ENCODE results near the gene THY1. TPM values are rescaled to one million over a fixed set of nuclear protein-coding genes. Genes with fewer than 3 reads are reported as not detected.

Gene THY1
- total RNA-seq, 1 experiment from 2014 or later = 1.1 TPM

- no peaks in the 10 kb centered on the region for H3K27me3 ChIP-seq (ENCODE audit: insufficient read depth, low read length)
- no TSS peak for BruUV-seq (replicated peaks)
- DNase-seq (ENCODE audit: low read depth, low spot score) (no peak), ATAC-seq (no peak)
- H3K9me3 ChIP-seq (ENCODE audit: control insufficient read depth in 1 of 2, insufficient read depth in 1 of 2, low read depth in 1 of 2, low read length in 2 of 2) = no peaks in the 10 kb centered on the region
- no peaks in the 10 kb centered on the region for H4K20me1 ChIP-seq (ENCODE audit: insufficient read depth)
- H3K4me1 ChIP-seq (ENCODE audit: control insufficient read depth in 1 of 2, insufficient read depth in 2 of 2, low read length in 2 of 2) = no peaks in the 10 kb centered on the region
- TF ChIP-seq SP1 (IDR thresholded peaks at IDR 0.05; ENCODE audit: low read depth) = no peak
- ChIA-PET RAD21 (ENCODE audit: low non-redundant PET in 1 of 2, low total read pairs in 2 of 2, uncharacterized antibody in 2 of 2, unreplicated experiment in 2 of 2) (no interaction called here), POLR2A (no interaction called here), CTCF (no interaction called here)
- H3K9me2 ChIP-seq (ENCODE audit: insufficient read depth) = no peaks in the 10 kb centered on the region
- no peak overlapping the region for H3K4me3 ChIP-seq (replicated peaks in 1 of 2; ENCODE audit: low read depth in 1 of 2, low read length in 2 of 2)
- no peak overlapping the region for H2AFZ ChIP-seq (ENCODE audit: low read depth, low read length, poor library complexity, severe bottlenecking)
- H3K79me2 ChIP-seq (ENCODE audit: insufficient read depth, low read length) = no peaks in the 10 kb centered on the region
- intact Hi-C loops (cut with micrococcal nuclease) = no loop called here
- H3K9ac ChIP-seq (ENCODE audit: low read length) = no peak overlapping the region
- H3K4me2 ChIP-seq (ENCODE audit: low read length) = no peak overlapping the region
- H3K36me3 ChIP-seq (ENCODE audit: control insufficient read depth in 1 of 2, insufficient read depth in 2 of 2, low read length in 2 of 2) = no peaks in the 10 kb centered on the region
- no peak overlapping the region for H3K27ac ChIP-seq (ENCODE audit: low read depth, low read length)
Measured at GRCh38 chr11:119446434-119446833, 23.5 kb upstream of the THY1 start.

- no peaks in the 10 kb centered on the region for H3K9me3 ChIP-seq (ENCODE audit: control insufficient read depth in 1 of 2, insufficient read depth in 1 of 2, low read depth in 1 of 2, low read length in 2 of 2)
- no peaks in the 10 kb centered on the region for H3K79me2 ChIP-seq (ENCODE audit: insufficient read depth, low read length)
- no TSS peak for BruUV-seq (replicated peaks)
- ChIA-PET POLR2A (no interaction called here), CTCF (no interaction called here), RAD21 (ENCODE audit: low non-redundant PET in 1 of 2, low total read pairs in 2 of 2, uncharacterized antibody in 2 of 2, unreplicated experiment in 2 of 2) (no interaction called here)
- intact Hi-C loops (cut with micrococcal nuclease) = no loop called here
- H3K27me3 ChIP-seq (ENCODE audit: insufficient read depth, low read length) = no peaks in the 10 kb centered on the region
- TF ChIP-seq YY1 (IDR thresholded peaks at IDR 0.05; ENCODE audit: extremely low read depth, insufficient replicate concordance, low read depth, low read length) = no peak
- no peak for TF ChIP-seq MAX (IDR thresholded peaks at IDR 0.05)
- TF ChIP-seq EGR1 (IDR thresholded peaks at IDR 0.05; ENCODE audit: low read depth) = no peak
- no peak for TF ChIP-seq ATF3 (IDR thresholded peaks at IDR 0.05)
- TF ChIP-seq ELF1 (IDR thresholded peaks at IDR 0.05; ENCODE audit: borderline replicate concordance, low read depth) = no peak
- no peak for TF ChIP-seq POLR2A (IDR thresholded peaks at IDR 0.05; ENCODE audit: borderline replicate concordance, extremely low read depth, insufficient read depth, insufficient read length)
- no peak for TF ChIP-seq CTCF (IDR thresholded peaks at IDR 0.05 in 2 of 3, conservative IDR thresholded peaks at IDR 0.05 in 1 of 3; ENCODE audit: borderline replicate concordance in 1 of 3, insufficient read depth in 1 of 3, low read depth in 2 of 3, low read length in 2 of 3)
- no peak for TF ChIP-seq ZNF274 (IDR thresholded peaks at IDR 0.05; ENCODE audit: low read depth, low read length)
- no peak for TF ChIP-seq ZBTB33 (IDR thresholded peaks at IDR 0.05; ENCODE audit: extremely low read depth, insufficient replicate concordance, low read length)
- no peak for TF ChIP-seq JUND (IDR thresholded peaks at IDR 0.05)
- no peak for TF ChIP-seq EZH2 (IDR thresholded peaks at IDR 0.05)
- TF ChIP-seq CBX3 (IDR thresholded peaks at IDR 0.05; ENCODE audit: low read depth) = no peak
- no peak for TF ChIP-seq TCF7L2 (IDR thresholded peaks at IDR 0.05; ENCODE audit: borderline replicate concordance, extremely low read depth, insufficient read depth, insufficient read length)
- H3K36me3 ChIP-seq (ENCODE audit: control insufficient read depth in 1 of 2, insufficient read depth in 2 of 2, low read length in 2 of 2) = no peaks in the 10 kb centered on the region
- H3K4me2 ChIP-seq (ENCODE audit: low read length) = no peak overlapping the region
- no peak overlapping the region for H3K9ac ChIP-seq (ENCODE audit: low read length)
- no peaks in the 10 kb centered on the region for H4K20me1 ChIP-seq (ENCODE audit: insufficient read depth)
- DNase-seq (ENCODE audit: low read depth, low spot score) (no peak), ATAC-seq (no peak)
- H3K4me3 ChIP-seq (replicated peaks in 1 of 2; ENCODE audit: low read depth in 1 of 2, low read length in 2 of 2) = no peak overlapping the region
- no peaks in the 10 kb centered on the region for H3K4me1 ChIP-seq (ENCODE audit: control insufficient read depth in 1 of 2, insufficient read depth in 2 of 2, low read length in 2 of 2)
- no peak overlapping the region for H2AFZ ChIP-seq (ENCODE audit: low read depth, low read length, poor library complexity, severe bottlenecking)
- no peaks in the 10 kb centered on the region for H3K9me2 ChIP-seq (ENCODE audit: insufficient read depth)
- no peak overlapping the region for H3K27ac ChIP-seq (ENCODE audit: low read depth, low read length)
Measured at GRCh38 chr11:119445850-119446249, 22.9 kb upstream of the THY1 start.
